Measurements from ENCODE around the gene IMMP2L. TPM values are rescaled to one million over a fixed set of nuclear protein-coding genes. Genes with fewer than 3 reads are reported as not detected.

Gene IMMP2L
- polyA plus RNA-seq, 1 experiment: 5.8 TPM

GRCh38 chr7:111031916-111032315, 530.4 kb downstream of the IMMP2L start:
- ChIA-PET CTCF (interaction anchor here (1.2 kb wide), 1 partner anchor 11 kb away, joined by 3 read pairs; no protein-coding TSS in a partner anchor), POLR2A (no interaction called here)

GRCh38 chr7:111030336-111030735, 532.0 kb downstream of the IMMP2L start:
- no peak for DNase-seq (ENCODE audit: low read depth)
- H3K27me3 ChIP-seq (ENCODE audit: control insufficient read depth, insufficient read depth, low read length): no peaks in the 10 kb centered on the region
- no peak overlapping the region for H3K4me3 ChIP-seq (ENCODE audit: low read depth, low read length)
- TF ChIP-seq CTCF (IDR thresholded peaks at IDR 0.05; ENCODE audit: insufficient read depth, low read depth, low read length): no peak
- no peaks in the 10 kb centered on the region for H3K36me3 ChIP-seq (ENCODE audit: control insufficient read depth, insufficient read depth, low read length)
- ChIA-PET CTCF (no interaction called here), POLR2A (interaction anchor here (0.5 to 0.6 kb wide), 2 partner anchors 10 to 84 kb away, joined by 3 read pairs; no protein-coding TSS in a partner anchor)

More at GRCh38 chr7:111031916-111032315, 530.4 kb downstream of the IMMP2L start:
- Histone ChIP-seq H3K36me3 (ENCODE audit: control insufficient read depth, insufficient read depth, low read length) (no peaks in the 10 kb centered on the region), H3K4me3 (ENCODE audit: low read depth, low read length) (no peak overlapping the region), H3K27me3 (ENCODE audit: control insufficient read depth, insufficient read depth, low read length) (no peaks in the 10 kb centered on the region)
- no peak for DNase-seq (ENCODE audit: low read depth)
- TF ChIP-seq CTCF (IDR thresholded peaks at IDR 0.05; ENCODE audit: insufficient read depth, low read depth, low read length): no peak

GRCh38 chr7:111029574-111030251, 532.6 kb downstream of the IMMP2L start:
- H3K27me3 ChIP-seq (ENCODE audit: control insufficient read depth, insufficient read depth, low read length): no peaks in the 10 kb centered on the region
- no peak for TF ChIP-seq CTCF (IDR thresholded peaks at IDR 0.05; ENCODE audit: insufficient read depth, low read depth, low read length)
- ChIA-PET CTCF (no interaction called here), POLR2A (interaction anchor here (0.5 to 0.6 kb wide), 2 partner anchors 9 to 84 kb away, joined by 3 read pairs; no protein-coding TSS in a partner anchor)
- H3K36me3 ChIP-seq (ENCODE audit: control insufficient read depth, insufficient read depth, low read length): no peaks in the 10 kb centered on the region
- H3K4me3 ChIP-seq (ENCODE audit: low read depth, low read length): no peak overlapping the region
- no peak for DNase-seq (ENCODE audit: low read depth)

- H3K36me3 ChIP-seq (ENCODE audit: control insufficient read depth, insufficient read depth, low read length): no peaks in the 10 kb centered on the region
- H3K4me3 ChIP-seq (ENCODE audit: low read depth, low read length): no peak overlapping the region
- ChIA-PET CTCF (no interaction called here), POLR2A (no interaction called here)
- TF ChIP-seq CTCF (IDR thresholded peaks at IDR 0.05; ENCODE audit: insufficient read depth, low read depth, low read length): no peak
- H3K27me3 ChIP-seq (ENCODE audit: control insufficient read depth, insufficient read depth, low read length): no peaks in the 10 kb centered on the region
- DNase-seq (ENCODE audit: low read depth): no peak
These were observed 533.1 kb downstream of the IMMP2L start for GRCh38 chr7:111029141-111029572.

GRCh38 chr7:111027396-111027795, 534.9 kb downstream of the IMMP2L start:
- no peak for TF ChIP-seq CTCF (IDR thresholded peaks at IDR 0.05; ENCODE audit: insufficient read depth, low read depth, low read length)
- CTCF ChIA-PET: no interaction called here
- POLR2A ChIA-PET: no interaction called here
- no peaks in the 10 kb centered on the region for H3K27me3 ChIP-seq (ENCODE audit: control insufficient read depth, insufficient read depth, low read length)
- H3K36me3 ChIP-seq (ENCODE audit: control insufficient read depth, insufficient read depth, low read length): no peaks in the 10 kb centered on the region
- no peak overlapping the region for H3K4me3 ChIP-seq (ENCODE audit: low read depth, low read length)
- DNase-seq (ENCODE audit: low read depth): no peak
